Superior temporal gyrus (tissue), 1 donor: ENCODE measurements around the gene ZFYVE9.

Source experiments
- DNase-seq: peaks from one replicate; pipeline ENCODE4 v3.0.0-alpha.2; 2016; ENCODE audit errors: extremely low spot score

ZFYVE9 gene

DNA sequence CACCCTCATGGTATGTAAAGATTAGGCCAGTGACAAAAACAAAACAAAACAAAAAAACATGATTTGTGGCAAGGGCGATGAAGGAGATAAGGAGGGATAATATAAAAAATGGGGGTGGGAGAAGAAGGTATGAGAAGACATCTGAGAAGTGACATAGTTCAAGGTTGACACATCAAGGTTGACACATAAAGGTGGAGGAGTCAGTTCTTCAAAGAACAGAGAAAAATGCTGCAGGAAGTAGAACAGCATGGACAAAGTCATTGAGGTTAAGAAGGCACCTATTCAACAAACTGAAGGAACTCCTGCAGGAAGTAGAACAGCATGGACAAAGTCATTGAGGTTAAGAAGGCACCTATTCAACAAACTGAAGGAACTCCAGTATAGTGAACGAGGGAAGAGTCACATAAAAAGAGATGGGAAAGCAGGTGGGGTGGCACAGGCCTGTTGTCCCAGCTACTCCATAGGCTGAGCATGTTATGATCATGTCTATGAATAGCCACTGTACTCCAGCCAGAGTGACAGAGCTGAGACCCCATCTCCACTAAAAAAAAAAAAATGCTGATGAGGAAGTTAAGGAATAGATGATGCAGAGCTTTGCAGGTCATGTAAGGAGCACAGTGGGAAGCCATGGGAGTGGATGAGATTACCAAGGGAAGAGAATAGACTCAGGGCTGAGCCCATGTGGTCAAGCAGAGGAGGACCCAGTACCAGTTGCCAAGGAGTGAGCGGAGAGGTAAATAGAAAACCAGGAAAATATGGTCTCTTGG is 101.5 kb downstream of the ZFYVE9 start:
- no peak for DNase-seq

GRCh38 chr1:52249831-52250230 is 107.9 kb downstream of the ZFYVE9 start:
- no peak for DNase-seq

- no peak for DNase-seq
These were observed 111.5 kb downstream of the ZFYVE9 start for GRCh38 chr1:52253421-52253820.

- no peak for DNase-seq
These were observed 118.0 kb downstream of the ZFYVE9 start for GRCh38 chr1:52259886-52260285.

GRCh38 chr1:52263153-52263910 is 121.4 kb downstream of the ZFYVE9 start:
- no peak for DNase-seq

DNA sequence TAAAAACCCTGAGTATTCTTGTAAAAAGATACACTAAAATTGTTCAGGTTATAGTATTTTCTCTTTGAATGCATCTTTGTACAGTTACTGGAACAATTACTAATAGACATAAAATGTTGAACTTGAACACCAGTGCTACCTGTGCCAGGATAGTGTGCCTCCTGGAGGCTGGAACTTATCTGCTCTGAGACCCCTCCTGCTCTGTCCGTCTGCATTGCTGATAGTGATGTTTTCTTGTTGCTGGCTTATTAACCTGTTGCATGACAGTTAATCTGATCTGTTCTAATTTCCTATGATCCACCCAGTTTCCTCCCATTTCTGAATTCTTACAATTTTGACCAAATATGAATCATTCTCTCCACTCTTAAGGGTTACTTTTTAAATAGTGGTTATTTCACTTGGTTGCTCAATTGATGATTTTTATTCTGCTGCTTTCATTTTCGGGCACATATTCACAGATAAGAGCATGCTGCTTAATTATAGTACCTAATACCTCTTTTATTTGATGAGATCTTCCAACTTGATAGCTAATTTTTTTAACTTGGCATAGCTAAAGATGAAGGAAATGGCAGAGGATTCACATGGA is 122.7 kb downstream of the ZFYVE9 start:
- DNase-seq, result no peak

DNA sequence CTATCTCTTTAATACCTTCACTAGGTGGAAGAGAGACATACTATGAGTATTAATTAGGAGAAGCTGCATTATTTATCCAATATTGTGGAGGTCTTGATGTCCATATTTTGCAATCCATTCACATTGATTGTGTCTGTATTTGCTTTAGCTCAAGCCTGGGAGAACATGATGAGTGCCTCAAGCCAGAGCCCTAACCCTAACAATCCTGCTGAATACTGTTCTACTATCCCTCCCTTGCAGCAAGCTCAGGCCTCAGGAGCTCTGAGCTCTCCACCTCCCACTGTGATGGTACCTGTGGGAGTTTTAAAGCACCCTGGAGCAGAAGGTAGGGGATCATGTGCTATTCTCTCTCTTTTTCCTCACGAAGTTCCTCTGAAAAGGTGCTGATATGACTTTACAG is 124.6 kb downstream of the ZFYVE9 start:
- no peak for DNase-seq

- no peak for DNase-seq
These were observed 126.5 kb downstream of the ZFYVE9 start for GRCh38 chr1:52268372-52268771.

DNA sequence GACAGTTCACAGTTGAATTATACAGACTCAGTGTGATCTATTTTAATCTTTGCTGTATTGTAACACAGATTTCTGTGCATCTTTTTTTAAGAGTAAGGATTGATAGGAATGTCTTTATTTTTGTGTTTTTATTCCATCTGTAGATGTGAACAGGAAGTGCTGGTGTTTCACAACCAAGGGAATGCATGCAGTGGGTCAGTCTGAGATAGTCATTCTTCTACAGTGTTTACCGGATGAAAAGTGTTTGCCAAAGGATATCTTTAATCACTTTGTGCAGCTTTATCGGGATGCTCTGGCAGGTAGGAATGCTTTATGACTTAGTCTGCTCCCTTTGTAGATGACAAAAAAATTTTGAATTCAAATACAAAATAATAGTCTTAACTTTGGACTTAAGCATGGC is 139.6 kb downstream of the ZFYVE9 start:
- no peak for DNase-seq

- no peak for DNase-seq
These were observed 146.4 kb downstream of the ZFYVE9 start for GRCh38 chr1:52288286-52288685.

DNA sequence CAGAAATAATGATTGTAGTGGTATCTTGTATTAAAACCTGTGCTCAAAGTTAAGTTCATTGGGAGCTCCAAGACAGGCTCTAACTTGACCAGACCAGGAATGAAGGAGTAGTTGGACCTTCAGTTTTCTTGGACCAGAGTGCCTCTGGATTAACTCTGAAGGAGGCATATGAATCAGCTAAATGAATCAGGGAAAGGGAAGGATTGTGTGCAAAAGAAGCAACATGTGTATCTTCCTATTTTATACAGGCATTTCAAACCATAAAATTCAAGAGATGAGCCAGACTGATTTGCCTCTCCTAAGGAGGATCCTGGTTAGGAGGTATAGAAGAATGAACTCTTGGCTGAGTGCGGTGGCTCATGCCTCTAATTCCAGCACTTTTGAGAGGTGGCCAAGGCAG is 152.7 kb downstream of the ZFYVE9 start:
- DNase-seq, result no peak

- DNase-seq, result peak; percentile 73
These were observed 154.5 kb downstream of the ZFYVE9 start for GRCh38 chr1:52296345-52296744.

DNA sequence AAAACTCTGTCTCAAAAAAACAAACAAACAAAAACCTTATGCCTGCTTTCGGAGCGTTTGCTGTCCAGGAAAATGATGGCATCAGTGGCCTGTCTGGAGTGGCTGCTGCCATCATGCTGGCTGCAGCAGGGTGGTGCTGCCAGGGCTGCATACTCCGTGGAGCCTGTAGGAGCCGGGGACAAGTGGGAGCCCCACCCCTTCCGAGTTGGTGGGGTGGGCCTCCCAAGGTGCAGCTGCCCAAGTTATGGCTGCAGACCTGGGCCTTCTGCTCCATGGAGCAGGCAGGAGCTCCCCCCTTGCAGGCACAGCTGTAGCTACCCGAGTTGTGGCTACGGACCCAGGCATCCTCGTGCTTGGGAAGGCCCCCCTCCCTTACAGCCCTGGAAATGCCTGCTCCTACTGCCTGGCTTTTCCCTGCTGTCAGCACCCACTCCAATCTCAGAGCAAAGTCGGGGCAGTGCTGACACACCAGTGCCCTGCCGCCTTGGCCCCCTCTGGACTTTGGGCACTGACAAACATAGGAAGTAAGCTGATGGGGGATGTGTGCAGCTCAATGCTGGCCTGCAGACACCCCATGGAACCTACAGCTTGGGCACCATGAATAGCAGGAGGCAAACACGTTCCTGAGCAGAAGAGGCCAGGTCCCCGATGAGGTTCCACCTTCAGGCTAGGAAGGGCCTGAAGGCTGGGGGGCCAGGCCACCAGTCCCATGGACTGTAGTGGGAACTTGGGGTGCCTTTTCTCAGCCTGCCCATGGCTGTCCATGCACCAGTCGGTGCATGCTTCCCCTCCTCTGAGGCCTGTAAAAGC is 163.7 kb downstream of the ZFYVE9 start:
- no peak for DNase-seq

- no peak for DNase-seq
These were observed 164.5 kb downstream of the ZFYVE9 start for GRCh38 chr1:52306227-52307006.

DNA sequence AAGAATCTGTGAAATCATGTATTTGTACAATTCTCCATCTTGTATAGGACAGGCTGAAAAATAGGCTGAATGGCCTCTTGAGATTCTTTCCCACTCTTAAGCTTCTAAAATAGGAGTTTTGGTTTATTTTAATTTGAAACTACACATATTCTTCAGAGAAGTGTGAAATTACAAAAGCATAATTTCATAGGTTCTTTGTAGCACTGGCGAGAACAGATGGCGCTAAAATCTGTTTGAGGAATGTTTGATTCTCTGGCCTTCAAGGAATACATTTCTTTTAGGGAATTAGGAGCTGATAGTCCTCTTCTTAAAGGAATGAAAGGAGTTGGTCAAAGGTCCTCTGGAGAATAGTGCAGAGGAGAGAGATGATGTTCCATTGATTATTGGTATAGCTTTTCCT is 179.2 kb downstream of the ZFYVE9 start:
- peak; percentile 74 for DNase-seq

DNA sequence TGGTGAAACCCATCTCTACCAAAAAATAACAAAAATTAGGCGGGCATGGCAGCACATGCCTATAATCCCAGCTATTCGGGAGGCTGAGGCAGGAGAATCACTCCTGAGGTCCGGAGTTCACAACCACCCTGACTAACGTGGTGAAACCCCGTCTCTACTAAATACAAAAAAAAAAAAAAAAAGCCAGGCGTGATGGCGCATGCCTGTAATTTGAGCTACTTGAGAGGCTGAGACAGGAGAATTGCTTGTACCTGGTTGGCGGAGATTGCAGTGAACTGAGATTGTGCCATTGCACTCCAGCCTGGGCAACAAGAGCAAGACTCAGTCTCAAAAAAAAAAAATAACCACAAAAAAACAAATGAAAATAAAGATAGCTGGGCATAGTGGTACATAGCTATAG is 181.8 kb downstream of the ZFYVE9 start:
- DNase-seq, result no peak

DNA sequence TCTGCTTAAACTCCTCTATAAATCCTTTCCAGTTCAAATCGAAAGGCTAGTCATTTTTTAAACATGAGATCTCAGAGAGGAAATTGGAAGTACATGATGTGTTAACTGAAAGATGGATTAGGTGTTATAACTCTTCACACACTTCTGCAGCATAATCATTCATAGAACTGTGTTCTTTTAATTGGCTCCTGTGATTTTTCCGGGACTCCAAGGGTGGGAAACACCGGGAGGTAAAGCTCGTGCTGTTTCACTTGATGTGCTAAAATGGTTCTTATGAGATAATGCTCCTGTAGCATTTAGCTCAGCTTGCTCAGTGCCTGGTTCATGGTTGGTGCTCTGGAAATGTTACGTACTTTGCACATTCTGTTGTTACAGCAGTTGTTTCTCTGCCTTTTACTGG is 183.9 kb downstream of the ZFYVE9 start:
- no peak for DNase-seq

GRCh38 chr1:52328615-52329014 is 186.7 kb downstream of the ZFYVE9 start:
- DNase-seq, result no peak

- DNase-seq, result no peak
These were observed 190.5 kb downstream of the ZFYVE9 start for GRCh38 chr1:52332411-52332810.

GRCh38 chr1:52334906-52335528 is 193.1 kb downstream of the ZFYVE9 start:
- DNase-seq, result no peak

DNA sequence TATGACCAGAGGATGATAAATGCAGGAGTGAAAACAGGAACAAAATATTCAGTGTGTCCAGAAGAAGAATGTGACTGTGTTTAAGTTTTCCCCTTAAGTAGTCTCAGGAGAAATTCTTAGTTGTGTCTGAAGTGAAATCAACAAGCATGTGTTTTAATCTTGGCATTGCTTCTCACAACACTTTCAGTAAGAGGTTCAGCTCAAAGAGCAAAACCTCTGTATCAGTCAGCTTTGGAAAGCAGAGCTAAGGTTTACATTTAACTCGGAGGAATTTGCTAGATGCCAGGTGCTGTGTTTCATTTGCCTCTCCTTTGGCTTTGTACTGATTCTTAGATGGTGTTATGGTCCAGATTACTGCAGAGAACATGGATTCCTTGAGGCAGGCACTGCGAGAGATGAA is 195.6 kb downstream of the ZFYVE9 start:
- DNase-seq, result no peak
